Inflammatory macrophage treated with lipopolysaccharide for 1 hour (primary cell): Measurements from ENCODE around the gene SLAMF8.
A peak's percentile ranks its signal among the peaks of the same experiment; 100 is the strongest.

Source experiments
- DNase-seq, 2 donors: peaks; one replicate each; pipeline ENCODE4 v3.0.0-alpha.2; 2020 to 2022

SLAMF8 gene

GRCh38 chr1:159826441-159827101 is at the start of gene SLAMF8:
SLAMF8 (plus strand) TSS chr1:159826873; CDS start chr1:159826899, 26 bp downstream.
- peak; percentile 90 to 97 for DNase-seq

- DNase-seq: no peak
Measured at GRCh38 chr1:159778266-159778665, 48.4 kb upstream of the SLAMF8 start.

- DNase-seq: no peak
Measured at GRCh38 chr1:159779403-159779851, 47.2 kb upstream of the SLAMF8 start.

DNA sequence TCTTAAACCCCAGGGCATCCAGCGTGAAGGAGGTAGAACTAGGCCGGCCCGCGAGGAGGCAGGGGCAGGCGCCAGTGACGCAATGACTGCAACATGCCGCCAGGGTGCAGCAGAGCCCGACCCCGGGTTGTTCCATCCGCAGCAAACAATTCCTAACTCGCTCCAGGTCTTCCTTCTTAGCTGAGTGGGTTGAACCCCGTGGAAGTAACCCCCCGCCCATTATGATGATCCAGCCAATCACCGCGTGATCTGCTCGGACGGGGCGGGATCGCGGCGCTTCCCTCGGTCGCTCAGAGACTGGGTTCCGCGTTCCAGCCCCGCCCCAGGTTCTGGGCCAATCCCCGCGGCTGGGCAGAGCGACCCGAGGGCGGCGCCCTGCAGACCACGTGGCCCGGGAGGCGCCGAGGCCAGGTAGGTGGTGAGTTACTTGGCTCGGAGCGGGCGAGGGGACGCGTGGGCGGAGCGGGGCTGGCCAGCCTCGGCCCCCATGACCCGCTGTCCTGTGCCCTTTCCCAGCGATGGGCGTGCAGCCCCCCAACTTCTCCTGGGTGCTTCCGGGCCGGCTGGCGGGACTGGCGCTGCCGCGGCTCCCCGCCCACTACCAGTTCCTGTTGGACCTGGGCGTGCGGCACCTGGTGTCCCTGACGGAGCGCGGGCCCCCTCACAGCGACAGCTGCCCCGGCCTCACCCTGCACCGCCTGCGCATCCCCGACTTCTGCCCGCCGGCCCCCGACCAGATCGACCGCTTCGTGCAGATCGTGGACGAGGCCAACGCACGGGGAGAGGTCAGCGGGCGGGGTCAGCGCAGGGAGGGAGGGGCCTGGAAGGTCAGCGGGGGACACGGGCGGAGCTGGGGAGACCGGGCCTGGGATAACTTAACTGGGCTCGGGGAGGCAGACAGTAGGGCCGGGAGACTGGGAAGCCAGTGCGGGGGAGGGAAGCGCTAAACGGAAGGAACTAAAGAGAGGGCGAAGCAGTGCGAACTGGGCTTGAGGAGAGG is 45.8 kb upstream of the SLAMF8 start, which contains the start of gene DUSP23:
Gene DUSP23 (plus strand): TSS at position 380 of the 1,000 bp plus-strand sequence. CDS start 139 bp downstream, at position 519.
- peak; percentile 98 to 99 for DNase-seq

DNA sequence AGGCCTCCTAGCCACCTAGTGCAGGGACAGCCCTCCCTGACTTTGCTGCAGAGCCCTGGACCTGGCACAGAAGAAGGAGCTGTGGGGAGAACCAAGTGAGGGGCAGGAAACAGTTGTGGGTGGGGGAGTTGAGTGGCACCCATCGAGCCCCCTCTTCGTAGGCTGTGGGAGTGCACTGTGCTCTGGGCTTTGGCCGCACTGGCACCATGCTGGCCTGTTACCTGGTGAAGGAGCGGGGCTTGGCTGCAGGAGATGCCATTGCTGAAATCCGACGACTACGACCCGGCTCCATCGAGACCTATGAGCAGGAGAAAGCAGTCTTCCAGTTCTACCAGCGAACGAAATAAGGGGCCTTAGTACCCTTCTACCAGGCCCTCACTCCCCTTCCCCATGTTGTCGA is 44.7 kb upstream of the SLAMF8 start:
- DNase-seq: no peak

GRCh38 chr1:159783724-159784123 is 42.9 kb upstream of the SLAMF8 start:
- no peak for DNase-seq

DNA sequence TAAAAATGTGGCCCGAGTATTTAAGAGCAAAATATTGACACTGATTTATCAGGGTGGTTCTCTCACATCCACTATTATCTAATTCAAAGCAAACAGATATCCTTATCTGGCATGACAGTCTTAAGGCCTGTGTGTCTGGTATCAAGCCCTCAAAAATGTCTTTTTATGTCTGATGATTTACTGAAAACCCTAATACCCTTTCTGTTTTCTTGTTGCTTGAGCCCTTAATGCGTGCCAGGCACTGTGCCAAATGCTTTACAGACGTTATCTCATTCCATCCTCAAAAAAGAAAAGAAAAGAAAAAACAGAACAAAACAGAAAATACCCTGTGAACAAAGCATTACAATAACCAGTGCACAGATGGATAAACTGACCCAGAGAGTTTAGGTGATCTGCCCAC is 40.2 kb upstream of the SLAMF8 start:
- DNase-seq: no peak

DNA sequence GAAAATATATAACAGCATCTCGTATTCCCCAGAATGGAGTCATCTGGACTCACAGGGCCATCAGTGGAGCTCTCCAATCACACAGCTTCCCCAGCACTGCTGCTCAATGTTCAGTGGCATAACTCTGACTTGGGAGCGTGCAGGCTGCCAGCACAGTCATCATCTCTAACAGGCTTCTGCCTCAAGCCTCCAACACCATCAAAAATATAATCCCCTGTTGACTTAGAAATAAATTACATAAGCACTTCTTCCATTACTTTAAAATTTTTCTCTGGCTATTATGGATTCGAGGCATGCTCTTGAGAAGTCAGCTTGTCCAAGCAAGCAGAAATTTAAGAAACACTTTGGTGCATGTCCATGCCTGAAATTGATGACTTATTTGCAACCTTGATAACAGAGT is 39.7 kb upstream of the SLAMF8 start:
- no peak for DNase-seq

DNA sequence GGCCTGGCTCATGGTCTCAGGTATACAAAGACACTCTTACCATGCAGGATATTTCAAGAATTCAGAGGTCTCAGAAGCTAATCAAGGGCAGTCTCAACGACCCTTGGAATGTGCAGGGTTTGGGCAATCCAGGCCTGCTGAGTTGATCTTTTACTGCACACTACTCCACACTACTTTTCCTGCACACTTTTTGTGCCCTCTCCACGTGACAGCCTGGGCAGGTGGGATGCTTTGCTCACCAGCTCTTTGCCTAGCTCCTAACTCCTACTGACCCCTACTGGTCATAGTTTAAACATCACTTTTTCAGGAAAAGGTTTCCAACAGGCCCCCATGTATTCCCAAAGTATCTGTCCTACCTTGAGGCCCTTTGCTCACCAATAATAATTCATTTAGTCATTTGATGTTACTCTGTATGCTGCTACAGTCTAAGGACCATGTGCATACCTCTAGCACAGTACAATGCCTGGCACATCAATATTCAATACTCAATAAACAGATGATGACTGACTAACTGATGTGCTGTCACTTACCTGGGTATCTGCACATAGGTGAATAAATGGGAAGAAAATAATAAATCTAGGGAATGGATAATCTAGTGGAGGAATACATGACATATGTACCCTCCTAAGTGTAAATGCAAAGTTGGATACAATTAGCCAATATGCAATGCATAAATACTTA is 36.3 kb upstream of the SLAMF8 start:
- peak in 1 of 2 donors; percentile 54 for DNase-seq

DNA sequence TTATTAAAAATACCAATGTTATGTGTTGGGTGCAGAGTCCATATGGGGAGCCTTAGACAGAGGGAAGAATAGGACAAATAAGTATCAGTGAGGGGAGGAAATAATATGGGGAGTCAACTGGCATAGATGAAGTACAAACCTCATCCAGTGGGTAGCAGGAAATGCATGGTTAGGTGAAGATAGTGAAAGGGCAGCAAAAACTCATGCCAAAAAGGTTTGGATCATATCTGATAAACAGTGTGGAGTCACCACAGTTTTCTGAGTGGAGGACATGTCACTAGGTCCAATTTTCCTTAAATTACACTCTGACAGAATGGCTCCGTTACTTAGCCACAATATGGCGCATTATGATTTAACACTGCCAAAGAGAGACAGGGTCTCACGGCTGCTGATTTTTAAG is 35.6 kb upstream of the SLAMF8 start:
- no peak for DNase-seq

GRCh38 chr1:159791461-159791860 is 35.2 kb upstream of the SLAMF8 start:
- DNase-seq: no peak

- no peak for DNase-seq
Measured at GRCh38 chr1:159795534-159795933, 31.1 kb upstream of the SLAMF8 start.

DNA sequence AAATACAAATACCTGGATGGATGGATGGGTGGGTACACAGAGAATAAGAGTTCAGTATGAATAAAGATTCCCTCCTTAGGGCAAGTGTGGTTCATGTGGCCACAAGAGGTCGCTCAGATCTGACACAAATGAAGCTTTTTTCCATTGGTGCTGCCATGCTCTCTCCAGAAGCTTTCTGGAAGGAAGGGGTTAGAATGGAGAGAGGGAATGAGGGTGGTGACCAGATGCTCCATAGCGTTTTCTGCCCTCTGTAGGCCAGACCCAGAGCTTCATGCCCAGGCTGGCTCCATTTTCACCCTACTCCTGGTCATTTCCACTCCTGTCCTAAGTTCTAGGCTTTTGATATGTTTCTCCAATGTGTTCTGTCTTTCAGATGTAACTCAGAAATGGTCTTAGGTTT is 27.8 kb upstream of the SLAMF8 start:
- DNase-seq: peak; percentile 65 to 73

DNA sequence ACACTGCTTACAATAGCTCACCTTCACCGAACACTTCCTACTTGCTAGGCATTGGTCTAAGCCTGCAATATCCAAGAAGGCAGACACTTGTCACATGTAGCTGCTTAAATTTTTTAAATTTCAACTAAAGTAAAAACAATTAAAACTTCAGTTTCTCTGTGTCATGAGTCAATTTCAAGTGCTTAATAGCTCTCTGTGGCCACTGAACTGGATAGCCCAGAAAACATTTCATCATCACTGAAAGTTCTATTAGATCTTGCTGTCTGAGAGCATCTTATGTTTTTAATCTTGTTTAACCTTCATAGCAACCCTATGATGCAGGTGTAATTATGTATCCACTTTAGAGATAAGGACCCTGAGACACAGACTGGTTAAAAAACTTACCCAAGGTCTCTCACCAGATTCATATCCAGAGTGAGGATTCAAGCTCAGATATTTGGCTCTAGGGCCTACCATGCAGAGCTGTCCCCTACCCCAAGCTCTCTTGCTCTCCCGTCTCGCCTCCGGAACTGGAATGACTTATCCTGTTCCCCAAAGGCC is 27.2 kb upstream of the SLAMF8 start:
- no peak for DNase-seq

DNA sequence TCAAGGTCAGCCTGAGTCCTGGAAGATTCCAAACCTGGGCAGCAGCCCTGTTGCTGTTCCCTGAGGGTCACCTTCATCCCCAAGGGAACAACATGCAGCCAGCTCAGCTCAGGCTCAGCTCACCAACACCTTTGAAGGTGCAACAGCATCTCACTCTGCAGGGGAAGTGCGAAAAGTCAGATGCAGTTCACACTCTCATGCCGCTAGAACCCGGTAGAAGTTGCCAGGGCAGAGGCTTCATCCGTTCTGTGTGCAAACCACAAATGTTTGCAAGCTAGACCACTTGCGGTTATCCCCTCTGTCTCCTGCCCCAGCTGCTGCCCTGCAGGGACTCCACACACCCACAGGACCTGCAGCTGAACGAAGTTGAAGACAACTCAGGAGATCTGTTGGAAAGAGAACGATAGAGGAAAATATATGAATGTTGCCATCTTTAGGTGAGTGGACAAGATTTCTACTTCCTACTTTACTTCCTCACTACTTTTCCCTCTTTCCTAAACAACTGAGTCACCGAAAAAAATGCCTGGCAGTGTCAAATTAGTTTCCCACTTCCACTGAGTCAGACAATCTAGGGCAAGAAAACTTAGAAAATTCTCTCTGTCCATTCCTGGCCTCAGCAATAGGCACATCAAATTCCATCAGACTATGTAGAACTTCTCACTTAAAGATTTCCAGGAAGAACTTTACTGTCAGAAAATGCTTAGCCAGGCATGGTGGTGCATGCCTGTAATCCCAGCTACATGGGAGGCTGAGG is 26.3 kb upstream of the SLAMF8 start:
- no peak for DNase-seq

- DNase-seq: peak; percentile 37 to 47
Measured at GRCh38 chr1:159802111-159802510, 24.6 kb upstream of the SLAMF8 start, which contains the start of gene FCRL6. FCRL6 (plus strand) TSS chr1:159802360; CDS start chr1:159802425, 65 bp downstream.

- no peak for DNase-seq
Measured at GRCh38 chr1:159803956-159804689, 22.6 kb upstream of the SLAMF8 start.

- no peak for DNase-seq
Measured at GRCh38 chr1:159804924-159805323, 21.7 kb upstream of the SLAMF8 start.

DNA sequence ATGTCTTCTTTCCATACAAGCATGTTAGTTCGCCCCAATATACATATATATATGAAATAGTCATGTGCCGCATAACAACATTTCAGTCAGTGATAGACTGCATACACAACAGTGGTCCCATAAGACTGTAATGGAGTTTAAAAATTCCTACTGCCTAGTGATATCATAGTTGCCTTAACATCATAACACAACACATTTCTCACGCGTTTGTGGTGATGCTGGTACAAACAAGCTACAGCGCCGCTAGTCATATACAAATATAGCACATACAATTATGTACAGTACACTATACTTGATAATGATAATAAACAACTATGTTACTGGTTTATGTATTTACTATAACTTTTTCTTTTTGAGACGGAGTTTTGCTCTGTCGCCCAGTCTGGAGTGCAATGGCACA is 10.7 kb upstream of the SLAMF8 start:
- DNase-seq: no peak

GRCh38 chr1:159817276-159818041 is 9.2 kb upstream of the SLAMF8 start:
- DNase-seq: peak in 1 of 2 donors; percentile 19
